Raji (cell line): ENCODE data around the gene SOWAHB.

Experiments
- POLR2A ChIP-seq: IDR thresholded peaks from 2 replicates; pipeline ENCODE4 v1.6.1; 2011; ENCODE audit warnings: low read depth, low read length, control low read depth; ENCODE audit not compliant: insufficient read depth

The SOWAHB gene

GRCh38 chr4:76897536-76898384 is at the start of gene SOWAHB:
Gene SOWAHB, minus strand, starts transcription at chr4:76898144. Its CDS starts 295 bp downstream, at chr4:76897849.
- no peak for TF ChIP-seq POLR2A

- TF ChIP-seq POLR2A: no peak
These were observed 49.4 kb upstream of the SOWAHB start for GRCh38 chr4:76947369-76947768.

- no peak for TF ChIP-seq POLR2A
These were observed 45.8 kb upstream of the SOWAHB start for GRCh38 chr4:76943790-76944189.

GRCh38 chr4:76943129-76943620 is 45.2 kb upstream of the SOWAHB start:
- no peak for TF ChIP-seq POLR2A

- TF ChIP-seq POLR2A: no peak
These were observed 41.2 kb upstream of the SOWAHB start for GRCh38 chr4:76939184-76939583.

- TF ChIP-seq POLR2A: no peak
These were observed 33.8 kb upstream of the SOWAHB start for GRCh38 chr4:76931576-76932276.

- no peak for TF ChIP-seq POLR2A
These were observed 33.1 kb upstream of the SOWAHB start for GRCh38 chr4:76931087-76931486.

GRCh38 chr4:76930685-76931084 is 32.7 kb upstream of the SOWAHB start:
- no peak for TF ChIP-seq POLR2A

- TF ChIP-seq POLR2A: no peak
These were observed 28.9 kb upstream of the SOWAHB start for GRCh38 chr4:76926841-76927240.

- TF ChIP-seq POLR2A: no peak
These were observed 25.8 kb upstream of the SOWAHB start for GRCh38 chr4:76923619-76924357.

- TF ChIP-seq POLR2A: no peak
These were observed 22.8 kb upstream of the SOWAHB start for GRCh38 chr4:76920715-76921114.

GRCh38 chr4:76909711-76910110 is 11.8 kb upstream of the SOWAHB start:
- TF ChIP-seq POLR2A: no peak

- no peak for TF ChIP-seq POLR2A
These were observed 7.6 kb upstream of the SOWAHB start for GRCh38 chr4:76905521-76905920.

- no peak for TF ChIP-seq POLR2A
These were observed 6.8 kb upstream of the SOWAHB start for GRCh38 chr4:76904646-76905190.
